SK-N-SH treated with all-trans-retinoic acid at 6 μM for 48 hours (cell line): ENCODE results near the gene TTC39C.

Experiments
- ARNTL ChIP-seq: fragments of 450-650 bp; formaldehyde crosslinking; IDR thresholded peaks from 2 replicates; pipeline ENCODE4 v1.5.0; 2020; ENCODE audit warnings: low read depth, mild to moderate bottlenecking, moderate library complexity, borderline replicate concordance
- GLIS3 ChIP-seq: fragments of 250-450 bp; sonication (Bioruptor Pico); IDR thresholded peaks from 2 replicates; pipeline ENCODE4 v1.5.0; 2020; ENCODE audit warnings: mild to moderate bottlenecking, moderate library complexity
- ISL1 ChIP-seq: fragments of 250-450 bp; sonication (Bioruptor Pico); IDR thresholded peaks from 2 replicates; pipeline ENCODE4 v2.1.2; 2022; ENCODE audit warnings: mild to moderate bottlenecking, moderate library complexity
- RARB ChIP-seq: fragments of 250-450 bp; sonication (Bioruptor Pico); IDR thresholded peaks from 2 replicates; pipeline ENCODE4 v1.8.0; 2021; ENCODE audit warnings: mild to moderate bottlenecking, moderate library complexity
- SNAI2 ChIP-seq: fragments of 250-450 bp; sonication (Bioruptor Pico); IDR thresholded peaks from 2 replicates; pipeline ENCODE4 v1.5.0; 2020; ENCODE audit warnings: mild to moderate bottlenecking, moderate library complexity
- TOX ChIP-seq: fragments of 250-450 bp; sonication (Bioruptor Pico); IDR thresholded peaks from 2 replicates; pipeline ENCODE4 v1.8.0; 2021; ENCODE audit warnings: mild to moderate bottlenecking, moderate library complexity, borderline replicate concordance
- TSHZ2 ChIP-seq: fragments of 250-450 bp; sonication (Bioruptor Pico); IDR thresholded peaks from 2 replicates; pipeline ENCODE4 v1.5.0; 2020; ENCODE audit warnings: mild to moderate bottlenecking, moderate library complexity
- ZFP3 ChIP-seq: fragments of 250-450 bp; sonication (Bioruptor Pico); IDR thresholded peaks from 2 replicates; pipeline ENCODE4 v1.5.0; 2020; ENCODE audit warnings: mild to moderate bottlenecking, moderate library complexity
- ZFP30 ChIP-seq: fragments of 450-650 bp; formaldehyde crosslinking; IDR thresholded peaks from 2 replicates; pipeline ENCODE4 v1.5.0; 2022; ENCODE audit warnings: mild to moderate bottlenecking, moderate library complexity

- TF ChIP-seq RARB (CRISPR knock-in tag) (no peak), ZFP30 (CRISPR knock-in tag) (no peak), SNAI2 (CRISPR knock-in tag) (no peak), ZFP3 (CRISPR knock-in tag) (no peak), ISL1 (no peak), TSHZ2 (CRISPR knock-in tag) (no peak), GLIS3 (no peak), TOX (no peak), ARNTL (CRISPR knock-in tag) (no peak)
Observed at GRCh38 chr18:24053211-24053610, 38.7 kb downstream of the TTC39C start.
